ENCODE measurements around the gene CRB1. TPM values are rescaled to one million over a fixed set of nuclear protein-coding genes. Genes with fewer than 3 reads are reported as not detected.

CRB1 gene
- total and polyA plus RNA-seq, 2 experiments from 2014 or later: 0.27 to 0.56 TPM

GRCh38 chr1:197469620-197470210 is 201.7 kb downstream of the CRB1 start:
- H4K20me1 ChIP-seq (replicated peaks; ENCODE audit: insufficient read depth): no peaks in the 10 kb centered on the region
- H3F3A ChIP-seq (replicated peaks; ENCODE audit: low read depth): no peaks in the 10 kb centered on the region
- H3K4me1 ChIP-seq (ENCODE audit: insufficient read depth): peaks cover 33% of the 10 kb centered on the region
- peaks cover 2% of the 10 kb centered on the region; the same call in 1 of the 2 replicates for H3K9me2 ChIP-seq (ENCODE audit: insufficient read depth)
- H3K27ac ChIP-seq (ENCODE audit: low read depth): no peak overlapping the region
- peak; percentile 19 for DNase-seq (ENCODE audit: low spot score)
- ATAC-seq: 0 out of 3 replicates have a peak, but pooled peaks have one; percentile 15
- H3K4me3 ChIP-seq: no peak overlapping the region
- no peaks in the 10 kb centered on the region for H3K36me3 ChIP-seq (ENCODE audit: insufficient read depth)
- peaks cover 36% of the 10 kb centered on the region for H3K4me1 Mint-ChIP-seq
- no peaks in the 10 kb centered on the region for H3K27me3 ChIP-seq (ENCODE audit: insufficient read depth)
- TF ChIP-seq ZNF114 (CRISPR knock-in tag; IDR thresholded peaks at IDR 0.05): no peak
- TF ChIP-seq, protein P1, sequence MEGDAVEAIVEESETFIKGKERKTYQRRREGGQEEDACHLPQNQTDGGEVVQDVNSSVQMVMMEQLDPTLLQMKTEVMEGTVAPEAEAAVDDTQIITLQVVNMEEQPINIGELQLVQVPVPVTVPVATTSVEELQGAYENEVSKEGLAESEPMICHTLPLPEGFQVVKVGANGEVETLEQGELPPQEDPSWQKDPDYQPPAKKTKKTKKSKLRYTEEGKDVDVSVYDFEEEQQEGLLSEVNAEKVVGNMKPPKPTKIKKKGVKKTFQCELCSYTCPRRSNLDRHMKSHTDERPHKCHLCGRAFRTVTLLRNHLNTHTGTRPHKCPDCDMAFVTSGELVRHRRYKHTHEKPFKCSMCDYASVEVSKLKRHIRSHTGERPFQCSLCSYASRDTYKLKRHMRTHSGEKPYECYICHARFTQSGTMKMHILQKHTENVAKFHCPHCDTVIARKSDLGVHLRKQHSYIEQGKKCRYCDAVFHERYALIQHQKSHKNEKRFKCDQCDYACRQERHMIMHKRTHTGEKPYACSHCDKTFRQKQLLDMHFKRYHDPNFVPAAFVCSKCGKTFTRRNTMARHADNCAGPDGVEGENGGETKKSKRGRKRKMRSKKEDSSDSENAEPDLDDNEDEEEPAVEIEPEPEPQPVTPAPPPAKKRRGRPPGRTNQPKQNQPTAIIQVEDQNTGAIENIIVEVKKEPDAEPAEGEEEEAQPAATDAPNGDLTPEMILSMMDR (conservative IDR thresholded peaks at IDR 0.05; ENCODE audit: low read depth in 2 of 2): no peak
- peak overlapping the region; percentile 11; the same call in 1 of the 2 replicates for H3K4me2 ChIP-seq
- no peaks in the 10 kb centered on the region for H3K9me3 Mint-ChIP-seq
- no peaks in the 10 kb centered on the region for H3K79me2 ChIP-seq (replicated peaks; ENCODE audit: insufficient read depth)
- H3K4me3 Mint-ChIP-seq: no peak overlapping the region
- no peaks in the 10 kb centered on the region for H3K27me3 Mint-ChIP-seq (ENCODE audit: insufficient read depth, low read depth, poor library complexity)
- no peaks in the 10 kb centered on the region for H3K36me3 Mint-ChIP-seq (ENCODE audit: low read depth)
- H3K27ac Mint-ChIP-seq: peak overlapping the region; percentile 87
- peak overlapping the region; percentile 26 for H2AFZ ChIP-seq

GRCh38 chr1:197470330-197470729 is 202.3 kb downstream of the CRB1 start:
- no peaks in the 10 kb centered on the region for H3K36me3 ChIP-seq (ENCODE audit: insufficient read depth)
- Mint-ChIP-seq H3K4me1 (peaks cover 36% of the 10 kb centered on the region), H3K9me3 (no peaks in the 10 kb centered on the region), H3K4me3 (no peak overlapping the region), H3K27me3 (ENCODE audit: insufficient read depth, low read depth, poor library complexity) (no peaks in the 10 kb centered on the region), H3K36me3 (ENCODE audit: low read depth) (no peaks in the 10 kb centered on the region), H3K27ac (no peak overlapping the region)
- peaks cover 3% of the 10 kb centered on the region; the same call in 1 of the 2 replicates for H3K9me2 ChIP-seq (ENCODE audit: insufficient read depth)
- H2AFZ ChIP-seq: peak overlapping the region; percentile 26
- DNase-seq (ENCODE audit: low spot score): no peak
- no peak overlapping the region for H3K27ac ChIP-seq (ENCODE audit: low read depth)
- ATAC-seq: no peak
- H3K27me3 ChIP-seq (ENCODE audit: insufficient read depth): no peaks in the 10 kb centered on the region
- peaks cover 33% of the 10 kb centered on the region for H3K4me1 ChIP-seq (ENCODE audit: insufficient read depth)
- TF ChIP-seq EZH2 (IDR thresholded peaks at IDR 0.05; ENCODE audit: low read depth, unreplicated experiment) (no peak), ZNF331 (CRISPR knock-in tag; IDR thresholded peaks at IDR 0.05; ENCODE audit: low read depth) (no peak), POLR2AphosphoS5 (IDR thresholded peaks at IDR 0.05; ENCODE audit: low read depth) (no peak), STAT1 (IDR thresholded peaks at IDR 0.05; ENCODE audit: unreplicated experiment) (no peak), ZNF114 (CRISPR knock-in tag; IDR thresholded peaks at IDR 0.05) (no peak), NANOG (IDR thresholded peaks at IDR 0.05; ENCODE audit: borderline replicate concordance) (no peak)
- TF ChIP-seq, protein P2, sequence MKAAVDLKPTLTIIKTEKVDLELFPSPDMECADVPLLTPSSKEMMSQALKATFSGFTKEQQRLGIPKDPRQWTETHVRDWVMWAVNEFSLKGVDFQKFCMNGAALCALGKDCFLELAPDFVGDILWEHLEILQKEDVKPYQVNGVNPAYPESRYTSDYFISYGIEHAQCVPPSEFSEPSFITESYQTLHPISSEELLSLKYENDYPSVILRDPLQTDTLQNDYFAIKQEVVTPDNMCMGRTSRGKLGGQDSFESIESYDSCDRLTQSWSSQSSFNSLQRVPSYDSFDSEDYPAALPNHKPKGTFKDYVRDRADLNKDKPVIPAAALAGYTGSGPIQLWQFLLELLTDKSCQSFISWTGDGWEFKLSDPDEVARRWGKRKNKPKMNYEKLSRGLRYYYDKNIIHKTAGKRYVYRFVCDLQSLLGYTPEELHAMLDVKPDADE (IDR thresholded peaks at IDR 0.05): no peak
- peak overlapping the region; percentile 11; the same call in 1 of the 2 replicates for H3K4me2 ChIP-seq
- no peak overlapping the region for H3K4me3 ChIP-seq
- no peaks in the 10 kb centered on the region for H4K20me1 ChIP-seq (replicated peaks; ENCODE audit: insufficient read depth)
- H3K79me2 ChIP-seq (replicated peaks; ENCODE audit: insufficient read depth): no peaks in the 10 kb centered on the region
- H3F3A ChIP-seq (replicated peaks; ENCODE audit: low read depth): no peaks in the 10 kb centered on the region
